ENCODE measurements around the gene CDK10.

CDK10 gene

DNA sequence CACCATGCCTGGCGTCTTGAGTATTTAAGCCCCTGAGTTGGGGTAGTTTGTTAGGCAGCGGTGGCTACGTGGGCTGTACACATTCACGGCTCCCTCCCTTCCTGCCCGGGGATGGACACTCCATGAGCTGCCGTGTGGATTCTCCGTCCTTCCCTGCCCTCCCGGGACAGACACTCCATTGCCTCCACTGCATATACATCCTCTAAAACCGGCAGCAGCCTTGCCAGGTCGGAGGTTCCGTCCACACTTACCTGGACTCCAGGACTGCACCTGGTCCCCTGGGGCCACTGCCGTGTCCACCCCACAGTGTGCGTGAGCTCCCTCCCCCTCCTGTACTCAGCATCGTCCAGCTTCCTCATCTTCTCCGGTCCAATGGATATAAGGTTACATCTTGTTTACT is 18.5 kb downstream of the CDK10 start:
- no peak overlapping the region for H3K4me3 ChIP-seq (ENCODE audit: low read depth, low read length)
- TF ChIP-seq, protein P1, sequence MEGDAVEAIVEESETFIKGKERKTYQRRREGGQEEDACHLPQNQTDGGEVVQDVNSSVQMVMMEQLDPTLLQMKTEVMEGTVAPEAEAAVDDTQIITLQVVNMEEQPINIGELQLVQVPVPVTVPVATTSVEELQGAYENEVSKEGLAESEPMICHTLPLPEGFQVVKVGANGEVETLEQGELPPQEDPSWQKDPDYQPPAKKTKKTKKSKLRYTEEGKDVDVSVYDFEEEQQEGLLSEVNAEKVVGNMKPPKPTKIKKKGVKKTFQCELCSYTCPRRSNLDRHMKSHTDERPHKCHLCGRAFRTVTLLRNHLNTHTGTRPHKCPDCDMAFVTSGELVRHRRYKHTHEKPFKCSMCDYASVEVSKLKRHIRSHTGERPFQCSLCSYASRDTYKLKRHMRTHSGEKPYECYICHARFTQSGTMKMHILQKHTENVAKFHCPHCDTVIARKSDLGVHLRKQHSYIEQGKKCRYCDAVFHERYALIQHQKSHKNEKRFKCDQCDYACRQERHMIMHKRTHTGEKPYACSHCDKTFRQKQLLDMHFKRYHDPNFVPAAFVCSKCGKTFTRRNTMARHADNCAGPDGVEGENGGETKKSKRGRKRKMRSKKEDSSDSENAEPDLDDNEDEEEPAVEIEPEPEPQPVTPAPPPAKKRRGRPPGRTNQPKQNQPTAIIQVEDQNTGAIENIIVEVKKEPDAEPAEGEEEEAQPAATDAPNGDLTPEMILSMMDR (IDR thresholded peaks at IDR 0.05; ENCODE audit: low read depth, low read length) = no peak

DNA sequence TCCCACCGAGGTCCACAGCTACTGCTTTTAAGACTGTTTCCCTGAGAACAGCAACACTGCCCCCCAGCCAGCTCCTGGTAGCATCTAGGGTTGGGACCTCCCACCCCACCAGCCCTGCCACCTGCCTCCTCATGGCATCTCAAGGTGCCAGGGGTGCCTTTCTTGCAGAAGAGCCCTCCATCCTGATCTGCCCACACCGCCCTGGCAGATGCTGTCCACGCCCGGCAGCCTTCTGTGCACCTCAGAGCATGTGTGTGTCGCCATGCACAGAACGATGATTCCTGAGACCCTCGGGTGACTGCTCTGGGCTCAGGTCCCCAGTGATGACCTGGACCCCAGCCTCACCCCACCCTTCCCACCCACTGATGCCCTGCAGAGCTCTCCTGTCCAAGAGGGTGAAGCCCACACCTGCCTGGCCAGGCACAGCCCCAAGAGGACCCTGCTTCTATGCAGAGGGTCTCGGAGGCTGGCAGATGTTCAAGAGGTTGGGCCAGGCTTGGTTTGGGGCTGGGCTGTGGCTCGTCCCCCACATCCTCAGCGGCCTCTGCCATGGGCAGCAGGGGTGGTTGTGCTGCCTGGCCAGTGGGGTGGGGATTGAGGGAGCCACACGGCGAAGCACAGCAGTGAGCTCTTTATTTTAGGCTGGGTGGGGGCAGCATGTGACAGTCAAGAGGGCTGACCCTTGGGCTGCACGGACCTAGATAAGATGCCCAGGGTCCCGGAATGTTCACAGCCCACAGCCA is 20.2 kb downstream of the CDK10 start:
- no peak overlapping the region for H3K4me3 ChIP-seq (ENCODE audit: low read depth, low read length)
- TF ChIP-seq, protein P1 (IDR thresholded peaks at IDR 0.05; ENCODE audit: low read depth, low read length) = no peak

DNA sequence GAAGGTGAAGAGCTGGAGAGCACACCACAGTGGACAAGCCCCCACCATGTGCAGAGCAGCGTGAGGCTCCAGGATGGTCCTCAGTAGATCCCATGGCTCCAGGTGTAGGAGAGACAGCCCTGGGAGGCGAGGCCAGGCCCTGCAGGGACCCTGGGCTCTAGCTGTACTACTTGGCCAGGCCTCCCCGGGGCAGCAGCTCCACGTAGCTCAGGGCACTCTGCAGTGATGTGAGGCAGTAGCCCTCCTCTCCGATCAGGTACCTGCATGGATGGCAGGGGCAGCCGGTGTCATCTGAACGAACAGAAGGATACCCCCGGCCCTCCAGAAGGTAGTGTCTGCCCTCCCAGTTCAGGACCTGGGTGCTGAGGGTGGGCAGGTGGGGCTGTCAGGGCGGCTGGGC is 21.2 kb downstream of the CDK10 start:
- TF ChIP-seq, protein P1 (IDR thresholded peaks at IDR 0.05; ENCODE audit: low read depth, low read length) = no peak
- no peak overlapping the region for H3K4me3 ChIP-seq (ENCODE audit: low read depth, low read length)

DNA sequence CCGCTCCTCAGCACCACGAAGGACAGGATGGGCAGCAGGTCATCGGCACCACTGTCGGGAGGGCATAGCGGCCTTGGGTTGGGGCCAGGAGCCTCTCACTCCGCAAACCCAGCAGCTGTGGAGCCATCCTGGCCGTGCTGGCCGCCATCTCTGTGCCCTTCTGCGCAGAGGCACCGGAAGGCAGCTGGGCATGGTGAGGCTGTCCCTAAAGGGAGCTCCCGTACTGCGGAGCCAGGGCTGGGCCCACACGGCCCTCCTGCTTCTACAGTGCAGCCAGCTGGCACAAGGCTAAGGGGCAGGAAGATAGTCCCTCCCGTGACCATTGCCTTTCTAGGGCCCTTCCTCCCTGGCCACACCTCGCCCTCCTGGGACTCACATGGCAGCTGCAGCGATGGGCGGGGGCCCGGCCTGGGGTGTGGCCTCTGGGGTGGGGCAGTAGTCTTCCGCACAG is 22.0 kb downstream of the CDK10 start:
- TF ChIP-seq, protein P1 (IDR thresholded peaks at IDR 0.05; ENCODE audit: low read depth, low read length) = no peak
- no peak overlapping the region for H3K4me3 ChIP-seq (ENCODE audit: low read depth, low read length)

DNA sequence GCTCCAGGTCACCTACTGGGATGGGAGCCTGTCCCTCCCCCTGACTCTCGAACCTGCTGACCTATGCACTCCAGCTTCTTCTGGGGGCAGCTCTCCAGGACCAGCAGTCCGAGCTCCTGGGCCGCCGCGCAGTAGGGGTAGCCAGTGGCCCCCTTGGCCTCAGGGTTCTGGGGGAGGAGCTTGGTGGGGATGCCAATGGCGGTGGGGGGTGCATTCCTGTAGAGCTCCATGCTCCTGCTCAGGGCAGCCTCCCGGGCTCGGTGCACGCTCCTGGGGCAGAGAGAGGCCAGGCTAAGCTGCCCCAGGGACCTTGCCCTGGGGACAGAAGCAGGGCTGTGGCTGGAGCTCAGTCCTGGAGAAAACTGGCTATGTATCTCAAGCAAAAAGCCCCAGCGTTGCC is 22.7 kb downstream of the CDK10 start:
- H3K4me3 ChIP-seq (ENCODE audit: low read depth, low read length) = no peak overlapping the region
- TF ChIP-seq, protein P1 (IDR thresholded peaks at IDR 0.05; ENCODE audit: low read depth, low read length) = no peak

DNA sequence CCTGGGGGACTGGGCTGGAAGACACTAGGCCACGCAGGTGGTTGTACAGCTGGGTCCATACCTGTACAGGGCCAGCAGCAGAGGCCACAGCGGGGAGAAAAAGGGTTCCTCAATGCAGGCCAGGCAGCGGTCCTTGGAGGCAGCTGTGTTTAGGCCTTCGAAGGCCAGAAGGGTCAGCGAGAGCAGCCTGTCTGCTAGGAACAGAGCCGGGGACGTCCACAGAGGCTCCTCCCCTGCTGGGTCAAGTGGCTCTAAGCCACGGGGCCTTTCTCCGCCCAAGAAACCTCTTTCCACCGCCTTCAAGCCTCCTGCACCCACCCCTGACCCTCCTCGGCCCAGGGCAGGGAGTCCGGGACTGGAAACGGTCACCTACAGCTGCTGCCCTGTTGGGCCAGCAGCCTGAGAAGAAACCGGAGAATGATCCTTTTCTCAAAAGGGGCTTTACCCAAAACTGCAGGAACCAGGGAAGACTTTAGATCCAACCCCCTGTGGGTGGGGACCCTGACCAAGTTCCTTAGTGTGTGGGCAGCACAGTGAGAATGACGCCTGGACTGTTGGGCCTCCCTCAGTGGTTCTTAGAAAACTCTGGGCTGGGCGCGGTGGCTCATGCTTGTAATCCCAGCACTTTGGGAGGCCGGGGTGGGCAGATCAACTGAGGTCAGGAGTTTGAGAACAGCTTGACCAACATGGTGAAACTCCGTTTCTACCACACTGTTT is 23.4 kb downstream of the CDK10 start:
- TF ChIP-seq, protein P1 (IDR thresholded peaks at IDR 0.05; ENCODE audit: low read depth, low read length) = no peak
- no peak overlapping the region for H3K4me3 ChIP-seq (ENCODE audit: low read depth, low read length)

Data from WI38 (cell line).